ENCODE measurements around the gene MYH7. TPM values are rescaled to one million over a fixed set of nuclear protein-coding genes. Genes with fewer than 3 reads are reported as not detected.
"Not testable (repeated sequence)": the region's sequence is repeated elsewhere in the genome, so short reads cannot be mapped to it uniquely, and the experiment has no call there.

The MYH7 gene
- total RNA-seq, 1 experiment from 2014 or later: not detected

GRCh38 chr14:23411563-23412525, 23.6 kb downstream of the MYH7 start:
- no peak for DNase-seq (ENCODE audit: low spot score)

DNA sequence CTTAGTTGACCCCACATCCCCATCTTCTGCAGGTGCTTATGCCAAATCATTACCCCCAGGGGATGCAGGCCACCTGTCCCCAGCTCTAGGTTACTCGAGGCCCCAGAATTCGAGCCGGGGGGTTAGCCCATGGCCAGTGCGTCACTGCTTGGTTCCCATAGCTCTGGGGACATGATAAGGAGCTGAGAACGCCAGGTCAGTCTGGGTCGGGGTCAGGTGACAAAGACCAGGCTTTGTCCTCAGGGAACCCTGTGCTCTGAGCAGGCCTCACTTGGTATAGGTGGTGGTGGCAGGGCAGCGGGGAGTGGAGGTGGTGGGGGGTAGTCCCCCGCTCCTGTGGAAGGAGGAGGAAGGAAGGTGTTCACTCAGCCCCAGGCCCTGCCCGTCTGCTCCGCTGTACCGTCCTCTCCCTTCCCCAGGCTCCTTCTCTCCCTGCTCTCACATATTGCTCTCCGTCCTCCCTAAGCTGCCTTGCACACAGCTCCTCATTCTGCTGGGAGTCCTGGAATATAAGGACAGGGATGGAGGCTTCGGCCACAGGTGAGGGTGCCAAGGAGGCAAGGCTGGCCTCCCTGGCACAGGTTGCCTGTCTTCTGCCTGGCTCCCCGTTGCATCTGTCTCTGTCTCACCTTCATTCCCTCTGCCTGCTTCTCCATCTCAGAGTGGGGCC, 25.4 kb downstream of the MYH7 start:
- no peak for DNase-seq (ENCODE audit: low spot score)
- in situ Hi-C loops (cut with HindIII; ENCODE audit: low sequenced_read_pairs): no loop called here

More at GRCh38 chr14:23411563-23412525, 23.6 kb downstream of the MYH7 start:
- in situ Hi-C loops (cut with HindIII; ENCODE audit: low sequenced_read_pairs): no loop called here

- in situ Hi-C loops (cut with HindIII; ENCODE audit: low sequenced_read_pairs): no loop called here
- no peak for DNase-seq (ENCODE audit: low spot score)
Measured at GRCh38 chr14:23409475-23409874, 26.0 kb downstream of the MYH7 start.

- DNase-seq (ENCODE audit: low spot score): no peak
- in situ Hi-C loops (cut with HindIII; ENCODE audit: low sequenced_read_pairs): no loop called here
Measured at GRCh38 chr14:23408307-23408630, 27.2 kb downstream of the MYH7 start.

DNA sequence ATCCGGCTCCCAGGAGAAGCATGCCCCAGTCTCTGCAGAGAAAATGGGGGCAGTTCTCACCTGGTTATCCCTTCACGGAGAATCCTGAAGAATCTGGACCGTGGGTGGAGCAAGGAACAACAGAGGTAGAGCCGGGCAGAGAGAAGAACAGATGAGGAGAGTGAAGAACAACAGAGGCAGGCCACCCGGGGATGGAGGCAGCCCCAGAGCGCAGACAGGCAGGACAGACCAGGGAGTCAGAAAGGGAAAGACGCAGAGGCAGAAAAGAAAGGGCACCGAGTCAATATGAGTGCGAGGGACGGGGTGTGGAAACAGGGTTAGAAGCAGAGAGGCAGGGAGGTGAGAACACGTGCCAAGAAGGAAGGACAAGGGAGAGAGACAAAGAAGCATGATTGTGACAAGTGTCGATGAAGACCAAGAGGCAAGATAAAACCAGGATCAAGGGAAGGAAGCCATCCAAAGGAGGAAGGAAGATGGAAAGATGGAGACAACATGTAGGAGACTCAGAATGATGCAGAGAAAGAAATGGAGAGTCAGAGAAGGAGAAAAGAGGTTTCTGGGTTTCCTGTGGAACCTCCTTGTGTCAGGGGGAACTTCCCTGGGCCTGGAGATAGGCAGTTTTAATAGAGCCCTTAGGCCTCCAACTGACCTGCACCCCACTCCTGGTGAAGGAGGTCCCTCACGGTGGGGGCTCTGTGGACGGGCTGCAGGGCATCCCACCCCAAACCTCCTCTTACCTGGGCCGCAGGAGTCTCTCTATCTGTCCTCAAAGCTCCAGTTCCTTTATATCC, 27.7 kb downstream of the MYH7 start, which contains the start of gene MYH6:
Gene MYH6, minus strand, starts transcription at position 758 of the 791 bp plus-strand sequence. CDS start 1,050 bp downstream, outside the sequence.
- in situ Hi-C loops (cut with HindIII; ENCODE audit: low sequenced_read_pairs): no loop called here
- DNase-seq (ENCODE audit: low spot score): no peak

DNA sequence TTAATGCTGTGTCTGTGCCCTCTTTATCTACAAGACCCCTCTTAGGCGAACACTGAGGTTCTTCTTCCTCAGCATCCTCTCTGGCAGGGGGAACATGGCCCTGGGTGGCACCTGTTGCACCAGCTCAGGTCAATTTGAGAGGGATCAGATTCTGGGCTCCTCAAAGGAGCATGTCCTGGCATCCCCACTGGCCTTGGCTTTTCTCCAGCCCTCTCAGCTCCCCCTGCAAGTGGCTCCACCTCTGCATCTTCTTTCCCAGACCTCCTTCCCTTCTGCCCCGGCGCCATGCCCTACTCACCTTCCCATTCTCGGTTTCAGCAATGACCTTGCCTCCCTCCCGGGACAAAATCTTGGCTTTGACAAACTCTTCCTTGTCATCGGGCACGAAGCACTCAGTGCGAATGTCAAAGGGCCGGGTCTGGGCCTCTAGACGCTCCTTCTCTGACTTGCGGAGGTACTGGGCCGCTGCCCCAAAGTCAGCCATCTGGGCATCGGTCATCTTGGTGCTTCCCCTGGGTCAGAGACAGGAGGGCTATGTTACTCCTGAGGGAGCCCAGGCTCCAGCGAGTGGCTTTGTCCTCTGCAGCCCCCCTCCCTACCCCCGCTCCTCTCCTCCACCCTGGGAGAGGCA, 28.6 kb downstream of the MYH7 start:
- no peak for DNase-seq (ENCODE audit: low spot score)
- in situ Hi-C loops (cut with HindIII; ENCODE audit: low sequenced_read_pairs): no loop called here

GRCh38 chr14:23406244-23406643, 29.2 kb downstream of the MYH7 start:
- DNase-seq (ENCODE audit: low spot score): peak; percentile 11
- in situ Hi-C loops (cut with HindIII; ENCODE audit: low sequenced_read_pairs): no loop called here

DNA sequence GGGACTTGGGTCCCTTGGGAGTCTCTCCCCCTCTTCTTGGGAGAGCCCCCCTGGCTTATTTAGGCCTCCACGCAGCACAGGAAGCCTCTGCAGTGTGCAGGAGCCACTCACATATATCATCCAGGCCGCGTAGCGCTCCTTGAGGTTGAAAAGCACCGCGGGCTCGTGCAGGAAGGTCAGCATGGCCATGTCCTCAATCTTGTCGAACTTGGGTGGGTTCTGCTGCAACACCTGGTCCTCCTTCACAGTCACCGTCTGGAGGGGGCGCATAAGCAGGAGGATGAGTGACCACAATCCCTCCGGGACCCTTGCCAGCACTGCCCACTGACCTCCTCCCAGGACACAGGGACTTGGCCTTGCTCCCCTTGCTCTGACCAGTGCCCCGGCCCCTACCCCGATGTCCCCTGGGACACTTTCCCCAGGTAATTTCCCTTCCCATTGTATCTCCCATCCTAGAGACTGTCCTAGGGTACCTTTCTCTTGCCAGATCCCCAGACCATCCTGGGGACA, 29.9 kb downstream of the MYH7 start:
- DNase-seq (ENCODE audit: low spot score): no peak
- in situ Hi-C loops (cut with HindIII; ENCODE audit: low sequenced_read_pairs): no loop called here

DNA sequence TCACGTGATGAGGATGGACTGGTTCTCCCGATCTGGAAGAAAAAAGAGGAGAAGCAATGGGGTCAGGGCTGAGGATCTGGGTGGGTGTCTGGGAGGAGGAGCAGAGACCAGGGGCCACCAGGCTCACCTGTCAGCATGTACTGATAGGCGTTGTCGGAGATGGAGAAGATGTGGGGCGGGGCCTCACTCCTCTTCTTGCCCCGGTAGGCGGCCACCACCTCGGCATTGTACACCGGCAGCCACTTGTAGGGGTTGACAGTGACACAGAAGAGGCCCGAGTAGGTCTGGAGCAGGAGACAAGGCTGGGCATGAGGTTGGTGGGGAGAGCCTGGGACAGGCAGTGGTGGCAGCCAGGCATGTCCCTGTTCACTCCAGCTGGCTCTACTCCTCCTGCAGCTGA, 30.4 kb downstream of the MYH7 start:
- in situ Hi-C loops (cut with HindIII; ENCODE audit: low sequenced_read_pairs): no loop called here
- DNase-seq (ENCODE audit: low spot score): no peak

DNA sequence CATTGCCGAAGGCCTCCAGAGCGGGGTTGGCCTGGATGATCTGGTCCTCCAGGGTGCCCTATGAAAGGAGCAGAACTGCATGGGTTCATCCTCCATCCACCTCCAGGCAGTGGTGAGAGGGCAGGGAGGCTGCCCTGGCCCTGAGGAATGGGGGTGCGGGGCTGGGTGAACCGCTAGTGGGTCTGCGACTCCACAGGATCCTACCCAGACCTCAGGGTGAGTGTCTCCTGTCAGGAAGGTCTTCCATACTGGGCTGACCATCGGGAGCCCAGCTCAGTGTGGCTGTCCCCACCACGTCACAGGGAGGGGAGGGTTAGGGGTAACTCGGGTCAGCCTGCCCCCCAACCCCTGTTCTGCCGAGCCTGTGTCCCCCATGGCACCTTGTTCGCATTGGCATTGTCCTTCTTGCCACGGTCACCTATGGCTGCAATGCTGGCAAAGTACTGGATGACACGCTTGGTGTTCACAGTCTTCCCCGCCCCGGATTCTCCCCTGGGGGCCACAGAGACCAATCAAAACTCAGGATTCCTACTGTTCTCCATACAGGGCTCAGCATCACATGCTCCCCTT, 31.0 kb downstream of the MYH7 start:
- DNase-seq (ENCODE audit: low spot score): no peak
- in situ Hi-C loops (cut with HindIII; ENCODE audit: low sequenced_read_pairs): no loop called here

DNA sequence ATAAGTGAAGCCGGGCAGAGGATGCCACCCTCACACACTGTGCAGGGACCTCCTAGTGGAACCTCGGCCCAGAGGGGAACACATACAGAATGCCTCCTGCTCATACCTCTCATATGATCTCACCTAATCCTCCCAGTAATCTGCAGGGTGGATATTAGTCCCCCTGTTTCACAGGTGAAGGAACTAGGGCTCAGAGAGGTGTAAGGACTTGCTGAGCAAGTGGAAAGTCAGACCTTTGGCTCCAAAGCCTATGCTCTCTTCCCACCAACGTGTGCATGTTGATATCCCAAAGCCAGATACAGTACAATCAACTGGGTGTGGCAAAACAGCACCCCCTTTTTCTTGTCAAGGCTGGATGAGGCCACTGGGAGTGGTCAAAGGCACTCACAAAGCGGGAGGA, 31.6 kb downstream of the MYH7 start:
- no peak for DNase-seq (ENCODE audit: low spot score)
- in situ Hi-C loops (cut with HindIII; ENCODE audit: low sequenced_read_pairs): no loop called here

- DNase-seq (ENCODE audit: low spot score): no peak
- in situ Hi-C loops (cut with HindIII; ENCODE audit: low sequenced_read_pairs): no loop called here
Measured at GRCh38 chr14:23403139-23403438, 32.4 kb downstream of the MYH7 start.

GRCh38 chr14:23402296-23403138, 32.9 kb downstream of the MYH7 start:
- in situ Hi-C loops (cut with HindIII; ENCODE audit: low sequenced_read_pairs): no loop called here
- DNase-seq (ENCODE audit: low spot score): no peak

DNA sequence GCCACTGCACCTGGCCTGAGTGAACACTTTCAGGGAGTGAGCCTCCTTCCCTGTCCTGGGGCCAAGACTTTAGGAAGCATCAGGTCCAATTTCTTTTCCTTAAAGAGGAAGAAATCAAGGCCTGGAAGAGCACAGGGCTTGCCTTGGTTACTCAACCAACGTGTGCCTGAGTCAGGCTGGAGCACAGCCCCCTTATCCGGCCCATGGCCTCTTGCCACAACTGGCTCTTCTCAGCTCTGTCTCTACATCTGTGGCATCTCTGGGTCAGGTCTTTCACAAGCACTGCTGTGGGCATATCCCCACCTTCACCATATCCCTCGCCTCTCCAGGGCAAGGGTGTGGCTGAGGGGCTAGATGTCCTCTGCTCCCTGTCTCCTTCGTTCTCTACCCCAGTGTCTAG, 34.2 kb downstream of the MYH7 start:
- in situ Hi-C loops (cut with HindIII; ENCODE audit: low sequenced_read_pairs): no loop called here
- DNase-seq (ENCODE audit: low spot score): no peak

- in situ Hi-C loops (cut with HindIII; ENCODE audit: low sequenced_read_pairs); DNase-seq (ENCODE audit: low spot score): not testable (repeated sequence)
Measured at GRCh38 chr14:23400496-23401149, 34.8 kb downstream of the MYH7 start.

DNA sequence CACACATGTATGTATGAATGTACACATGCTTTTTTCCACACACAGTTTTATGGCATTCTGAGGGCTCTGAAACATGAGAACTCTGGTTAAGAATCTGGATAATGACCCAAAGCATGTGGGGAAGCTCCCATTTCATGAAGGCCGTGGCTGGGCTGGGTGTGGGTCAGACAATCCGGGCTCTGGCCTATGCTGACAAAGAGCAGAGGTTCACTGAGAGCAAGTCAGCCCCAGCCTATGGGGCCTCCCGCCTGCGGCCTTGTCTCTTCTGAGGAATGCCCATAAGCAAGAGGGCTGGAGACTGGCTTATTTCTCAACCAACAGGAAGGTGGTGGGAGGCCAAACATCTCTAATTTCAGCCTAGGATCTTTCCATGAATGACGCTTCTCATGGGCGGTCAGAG, 35.9 kb downstream of the MYH7 start:
- in situ Hi-C loops (cut with HindIII; ENCODE audit: low sequenced_read_pairs): no loop called here
- no peak for DNase-seq (ENCODE audit: low spot score)

DNA sequence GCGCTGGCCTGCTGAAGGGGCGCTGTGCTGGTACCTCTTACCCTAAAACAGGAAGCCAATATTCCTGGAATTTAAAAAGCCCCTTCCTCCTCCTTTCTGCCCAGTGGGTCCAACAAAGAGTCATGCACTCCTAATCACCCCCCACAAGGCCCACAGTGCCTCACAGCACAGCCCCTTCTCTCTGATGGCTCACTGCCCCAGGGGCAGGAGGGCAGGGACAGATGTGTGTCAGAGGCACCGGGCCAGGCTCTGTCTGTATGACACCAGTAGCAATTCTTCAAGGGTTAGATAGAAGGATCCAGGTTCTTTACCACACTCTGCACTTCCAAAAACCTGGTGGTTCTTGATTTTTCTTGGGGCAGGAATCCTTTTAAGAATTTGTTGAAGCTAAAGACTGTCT, 36.3 kb downstream of the MYH7 start:
- DNase-seq (ENCODE audit: low spot score): no peak
- in situ Hi-C loops (cut with HindIII; ENCODE audit: low sequenced_read_pairs): no loop called here

- DNase-seq (ENCODE audit: low spot score): no peak
- in situ Hi-C loops (cut with HindIII; ENCODE audit: low sequenced_read_pairs): no loop called here
Measured at GRCh38 chr14:23398348-23398747, 37.1 kb downstream of the MYH7 start.
